ENCODE measurements around the gene GPX5. TPM values are rescaled to one million over a fixed set of nuclear protein-coding genes. Genes with fewer than 3 reads are reported as not detected.
"Not testable (repeated sequence)": the region's sequence is repeated elsewhere in the genome, so short reads cannot be mapped to it uniquely, and the experiment has no call there.

Gene GPX5
- total and polyA plus RNA-seq, 2 experiments from 2014 or later = not detected

GRCh38 chr6:28506807-28507475 lies 18.7 kb upstream of the GPX5 start:
- H3K27me3 ChIP-seq = no peaks in the 10 kb centered on the region
- H3K4me2 ChIP-seq = no peak overlapping the region
- no peak for DNase-seq (ENCODE audit: low spot score)
- H3K9me3 ChIP-seq (ENCODE audit: low read depth) = no peaks in the 10 kb centered on the region
- H3K36me3 ChIP-seq (replicated peaks; ENCODE audit: insufficient read depth, low read depth) = no peaks in the 10 kb centered on the region
- no peak overlapping the region for H3K4me3 ChIP-seq
- WGBS (ENCODE audit: low lambda C conversion rate, missing lambda C conversion rate) = 81% methylated on average over 4 of the region's 4 CpGs
- no peak for TF ChIP-seq CTCF (IDR thresholded peaks at IDR 0.05; ENCODE audit: poor library complexity)
- no peak for TF ChIP-seq EZH2phosphoT487 (IDR thresholded peaks at IDR 0.05; ENCODE audit: low read depth, severe bottlenecking, unreplicated experiment)
- no peak for TF ChIP-seq EZH2 (IDR thresholded peaks at IDR 0.05; ENCODE audit: borderline replicate concordance)
- H2AFZ ChIP-seq = no peak overlapping the region
- H3K27ac ChIP-seq = no peak overlapping the region
- H3K4me1 ChIP-seq (ENCODE audit: insufficient read depth) = no peaks in the 10 kb centered on the region
- H3K79me2 ChIP-seq = no peaks in the 10 kb centered on the region
- no peaks in the 10 kb centered on the region for H3K9me2 ChIP-seq (replicated peaks; ENCODE audit: insufficient read depth)
- no peaks in the 10 kb centered on the region for H4K20me1 ChIP-seq (ENCODE audit: insufficient read depth, poor library complexity, severe bottlenecking)

GRCh38 chr6:28511628-28512300 lies 13.9 kb upstream of the GPX5 start:
- TF ChIP-seq EZH2phosphoT487 (IDR thresholded peaks at IDR 0.05; ENCODE audit: low read depth, severe bottlenecking, unreplicated experiment) (no peak), EZH2 (IDR thresholded peaks at IDR 0.05; ENCODE audit: borderline replicate concordance) (no peak), CTCF (IDR thresholded peaks at IDR 0.05; ENCODE audit: poor library complexity) (no peak)
- Histone ChIP-seq H4K20me1 (ENCODE audit: insufficient read depth, poor library complexity, severe bottlenecking) (no peaks in the 10 kb centered on the region), H3K4me1 (ENCODE audit: insufficient read depth) (no peaks in the 10 kb centered on the region), H3K9me3 (ENCODE audit: low read depth) (no peaks in the 10 kb centered on the region), H3K4me3 (no peak overlapping the region), H3K27ac (no peak overlapping the region), H3K79me2 (no peaks in the 10 kb centered on the region), H2AFZ (no peak overlapping the region), H3K9me2 (replicated peaks; ENCODE audit: insufficient read depth) (no peaks in the 10 kb centered on the region), H3K36me3 (replicated peaks; ENCODE audit: insufficient read depth, low read depth) (no peaks in the 10 kb centered on the region), H3K4me2 (no peak overlapping the region), H3K27me3 (peaks cover under 1% of the 10 kb centered on the region)
- WGBS (ENCODE audit: low lambda C conversion rate, missing lambda C conversion rate) = 96% methylated on average over 49 of the region's 51 CpGs
- no peak for DNase-seq (ENCODE audit: low spot score)

- H3K4me1 ChIP-seq (ENCODE audit: insufficient read depth); H3K27ac ChIP-seq; H3K4me2 ChIP-seq; H3K36me3 ChIP-seq (replicated peaks; ENCODE audit: insufficient read depth, low read depth); H3K4me3 ChIP-seq; H2AFZ ChIP-seq; H4K20me1 ChIP-seq (ENCODE audit: insufficient read depth, poor library complexity, severe bottlenecking); DNase-seq (ENCODE audit: low spot score); H3K79me2 ChIP-seq; H3K27me3 ChIP-seq; H3K9me3 ChIP-seq (ENCODE audit: low read depth); H3K9me2 ChIP-seq (replicated peaks; ENCODE audit: insufficient read depth): not testable (repeated sequence)
- WGBS (ENCODE audit: low lambda C conversion rate, missing lambda C conversion rate) = 85% methylated on average over 8 of the region's 8 CpGs
Measured at GRCh38 chr6:28512387-28512786, 13.3 kb upstream of the GPX5 start.

GRCh38 chr6:28515676-28516075 lies 10.0 kb upstream of the GPX5 start, which contains the start of gene GPX6:
Gene GPX6 (minus strand): TSS chr6:28515793. CDS start chr6:28515743, 50 bp downstream.
- no peaks in the 10 kb centered on the region for H3K36me3 ChIP-seq (replicated peaks; ENCODE audit: insufficient read depth, low read depth)
- H3K27me3 ChIP-seq = peaks cover 5% of the 10 kb centered on the region
- H3K27ac ChIP-seq = no peak within 1 kb of the TSS
- H3K9me3 ChIP-seq (ENCODE audit: low read depth) = no peaks in the 10 kb centered on the region
- H3K79me2 ChIP-seq = no peaks in the 10 kb centered on the region
- 71% methylated on average over 4 of the region's 4 CpGs for WGBS (ENCODE audit: low lambda C conversion rate, missing lambda C conversion rate)
- H4K20me1 ChIP-seq (ENCODE audit: insufficient read depth, poor library complexity, severe bottlenecking) = no peaks in the 10 kb centered on the region
- H3K9me2 ChIP-seq (replicated peaks; ENCODE audit: insufficient read depth) = no peaks in the 10 kb centered on the region
- TF ChIP-seq EZH2 (IDR thresholded peaks at IDR 0.05; ENCODE audit: borderline replicate concordance) (no peak), EZH2phosphoT487 (IDR thresholded peaks at IDR 0.05; ENCODE audit: low read depth, severe bottlenecking, unreplicated experiment) (no peak), CTCF (IDR thresholded peaks at IDR 0.05; ENCODE audit: poor library complexity) (no peak)
- no peak within 1 kb of the TSS for H3K4me2 ChIP-seq
- H3K4me3 ChIP-seq = no peak within 1 kb of the TSS
- no peak for DNase-seq (ENCODE audit: low spot score)
- no peaks in the 10 kb centered on the region for H3K4me1 ChIP-seq (ENCODE audit: insufficient read depth)
- no peak within 1 kb of the TSS for H2AFZ ChIP-seq
